Omental fat pad (tissue), 4 donors: ENCODE measurements around the gene POU2AF2. TPM values are rescaled to one million over a fixed set of nuclear protein-coding genes. Genes with fewer than 3 reads are reported as not detected.

ENCODE experiments used
- ATAC-seq: fragments of 150-250 bp; one replicate; pipeline ENCODE4 v1.9.1; 2016; ENCODE audit warnings: mild to moderate bottlenecking, moderate library complexity; ENCODE audit not compliant: low FRiP score
- DNase-seq: peaks from one replicate; pipeline ENCODE4 v3.0.0-alpha.2; 2019; ENCODE audit warnings: low spot score
- CTCF ChIP-seq, 3 donors: fragments of 450-650 bp; IDR thresholded peaks; one replicate each; pipeline ENCODE4 v1.5.1; 2016 to 2017; ENCODE audit warnings: antibody characterized with exemption in 3 of 3, mild to moderate bottlenecking in 3 of 3, moderate library complexity in 2 of 3
- total RNA-seq, 4 donors: library from RNA; depleted of rRNA; stranded (reverse); fragments of >200 nt; gene quantifications; one replicate each; pipeline ENCODE4 v1.1.0, GENCODE V29; 2016

POU2AF2 gene
- not detected for total RNA-seq

GRCh38 chr11:111245425-111245824 is at the start of gene POU2AF2:
TSS of gene POU2AF2 (plus strand) at chr11:111245725. CDS start at chr11:111245854, 129 bp downstream.
- DNase-seq (no peak), ATAC-seq (no peak)
- no peak for TF ChIP-seq CTCF (IDR thresholded peaks at IDR 0.05)

- DNase-seq (no peak), ATAC-seq (no peak)
- no peak for TF ChIP-seq CTCF (IDR thresholded peaks at IDR 0.05)
Observed at GRCh38 chr11:111200010-111200534, 45.5 kb upstream of the POU2AF2 start.

GRCh38 chr11:111204211-111204610 is 41.3 kb upstream of the POU2AF2 start:
- TF ChIP-seq CTCF (IDR thresholded peaks at IDR 0.05) = no peak
- no peak for DNase-seq
- no peak for ATAC-seq

GRCh38 chr11:111205632-111206385 is 39.7 kb upstream of the POU2AF2 start:
- ATAC-seq (no peak), DNase-seq (no peak)
- no peak for TF ChIP-seq CTCF (IDR thresholded peaks at IDR 0.05)

- ATAC-seq = no peak
- no peak for DNase-seq
- TF ChIP-seq CTCF (IDR thresholded peaks at IDR 0.05) = no peak
Observed at GRCh38 chr11:111206472-111206871, 39.1 kb upstream of the POU2AF2 start.

GRCh38 chr11:111207213-111207612 is 38.3 kb upstream of the POU2AF2 start:
- DNase-seq = no peak
- ATAC-seq = no peak
- TF ChIP-seq CTCF (IDR thresholded peaks at IDR 0.05) = no peak
